Heart left ventricle (tissue), 13 donors: ENCODE results near the gene CSPG4.

Source experiments
- POLR2A ChIP-seq, 2 donors: fragments of 450-650 bp; IDR thresholded peaks; one replicate each; pipeline ENCODE4 v1.6.1; 2017; ENCODE audit warnings: antibody characterized with exemption in 2 of 2, mild to moderate bottlenecking in 2 of 2, moderate library complexity in 2 of 2
- TF ChIP-seq, protein P1 (sequence below), 12 donors: fragments of 200-600 bp; sonication (generic) in 4 of 12; IDR thresholded peaks; one replicate each; pipeline versions ENCODE4 v1.5.0 to v1.8.0; 2018 to 2022; ENCODE audit warnings: antibody characterized with exemption in 12 of 12, mild to moderate bottlenecking in 5 of 12
- donor health status: ischemic (EF 13 %, LVEDD 7.1; RV severe dilation, severe dysfunction).
- donor health status: DM: no; HTN: yes; CAD: no.
- donor health status: DM: no; HTN: no; CAD: no.
- donor health status: ischemic (EF 25% LVEDD 6.9; RV normal size, moderate dysfunction).
- donor health status: ischemic (EF 25% LVEDD 5.7; RV mildly dilated, moderate dysfunction).
- donor health status: ischemic (EF 35%, LVEDD 5.7; RV mildly dilated, moderate dysfunction).
- donor health status: nonischemic (EF 11% LVEDD 7.7; RV severe dilation, severe dysfunction).
- donor health status: DM: yes; HTN: yes; CAD: no.
- donor health status: PGD.
- donor health status: ischemic (EF 29% LVEDD 5.4; RV normal size, mild dysfunction).
- donor health status: nonischemic (EF 23%, LVEDD 6.1; RV moderate dilation, normal function).

DNA sequence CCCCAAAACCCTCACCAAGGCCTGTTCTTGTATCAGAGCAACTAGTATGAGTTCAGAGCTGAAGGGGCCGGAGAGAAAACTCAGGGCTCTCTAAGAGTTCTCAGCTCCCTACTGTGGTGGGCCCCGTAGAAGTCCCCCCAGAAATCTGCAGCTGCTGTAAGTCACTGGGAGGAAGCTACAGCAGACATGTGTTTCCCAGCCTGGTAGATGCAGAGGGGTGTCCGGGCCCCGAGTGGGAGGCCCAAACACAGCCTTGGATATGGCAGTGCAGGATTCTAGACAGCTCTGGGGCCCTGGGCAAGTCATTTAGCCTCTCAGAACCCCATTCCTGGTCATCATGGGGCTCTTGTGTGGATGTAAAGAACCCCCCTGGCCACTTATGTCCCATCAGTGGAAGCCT is 39.2 kb upstream of the CSPG4 start:
- no peak for TF ChIP-seq POLR2A (IDR thresholded peaks at IDR 0.05)
- TF ChIP-seq, protein P1, sequence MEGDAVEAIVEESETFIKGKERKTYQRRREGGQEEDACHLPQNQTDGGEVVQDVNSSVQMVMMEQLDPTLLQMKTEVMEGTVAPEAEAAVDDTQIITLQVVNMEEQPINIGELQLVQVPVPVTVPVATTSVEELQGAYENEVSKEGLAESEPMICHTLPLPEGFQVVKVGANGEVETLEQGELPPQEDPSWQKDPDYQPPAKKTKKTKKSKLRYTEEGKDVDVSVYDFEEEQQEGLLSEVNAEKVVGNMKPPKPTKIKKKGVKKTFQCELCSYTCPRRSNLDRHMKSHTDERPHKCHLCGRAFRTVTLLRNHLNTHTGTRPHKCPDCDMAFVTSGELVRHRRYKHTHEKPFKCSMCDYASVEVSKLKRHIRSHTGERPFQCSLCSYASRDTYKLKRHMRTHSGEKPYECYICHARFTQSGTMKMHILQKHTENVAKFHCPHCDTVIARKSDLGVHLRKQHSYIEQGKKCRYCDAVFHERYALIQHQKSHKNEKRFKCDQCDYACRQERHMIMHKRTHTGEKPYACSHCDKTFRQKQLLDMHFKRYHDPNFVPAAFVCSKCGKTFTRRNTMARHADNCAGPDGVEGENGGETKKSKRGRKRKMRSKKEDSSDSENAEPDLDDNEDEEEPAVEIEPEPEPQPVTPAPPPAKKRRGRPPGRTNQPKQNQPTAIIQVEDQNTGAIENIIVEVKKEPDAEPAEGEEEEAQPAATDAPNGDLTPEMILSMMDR (IDR thresholded peaks at IDR 0.05): no peak
